Neural cell (in vitro differentiated cells): ENCODE measurements around the gene KIAA0753. TPM values are rescaled to one million over a fixed set of nuclear protein-coding genes. Genes with fewer than 3 reads are reported as not detected.

Source experiments
- H2AFZ ChIP-seq: fragments of 200-600, 300-800 bp; sonication (generic), shearing (Covaris generic); 2 replicates; pipeline ENCODE4 v1.6.0; 2014; ENCODE audit warnings: low read depth, mild to moderate bottlenecking, antibody characterized with exemption, low read length, moderate library complexity
- H3F3A ChIP-seq: fragments of 200-600 bp; shearing (Covaris generic); 2 replicates; pipeline ENCODE4 v1.6.1; 2016; ENCODE audit warnings: mild to moderate bottlenecking, moderate library complexity, mixed read lengths, antibody characterized with exemption, low read length; ENCODE audit not compliant: insufficient read depth, poor library complexity, severe bottlenecking
- H3K27ac ChIP-seq: fragments of 200-600, 300-800 bp; sonication (generic), shearing (Covaris generic); 2 replicates; pipeline ENCODE4 v1.5.1; 2014; ENCODE audit warnings: mild to moderate bottlenecking, low read length, moderate library complexity
- H3K27me3 ChIP-seq: fragments of 300-800, 200-600 bp; sonication (generic), shearing (Covaris generic); 2 replicates; pipeline ENCODE4 v1.6.0; 2014; ENCODE audit warnings: mild to moderate bottlenecking, low read depth, low read length, moderate library complexity; ENCODE audit not compliant: insufficient read depth
- H3K36me3 ChIP-seq: fragments of 300-800, 200-600 bp; sonication (generic), shearing (Covaris generic); 2 replicates; pipeline ENCODE4 v1.5.1; 2014; ENCODE audit warnings: mild to moderate bottlenecking, antibody characterized with exemption, low read length, moderate library complexity; ENCODE audit not compliant: insufficient read depth
- H3K4me2 ChIP-seq: fragments of 300-800, 200-600 bp; sonication (generic), shearing (Covaris generic); 2 replicates; pipeline ENCODE4 v1.6.0; 2014; ENCODE audit warnings: mild to moderate bottlenecking, low read length
- H3K4me3 ChIP-seq: fragments of 300-800, 200-600 bp; sonication (generic), shearing (Covaris generic); 2 replicates; pipeline ENCODE4 v1.5.1; 2014; ENCODE audit warnings: mild to moderate bottlenecking, low read length, moderate library complexity
- H3K79me2 ChIP-seq: fragments of 200-600 bp; shearing (Covaris generic); replicated peaks from 2 replicates; pipeline ENCODE4 v1.6.0; 2014; ENCODE audit warnings: mild to moderate bottlenecking, low read length, moderate library complexity; ENCODE audit not compliant: insufficient read depth
- H3K9ac ChIP-seq: fragments of 300-800, 200-600 bp; sonication (generic), shearing (Covaris generic); 2 replicates; pipeline ENCODE4 v1.6.1; 2016; ENCODE audit warnings: mild to moderate bottlenecking, low read length, mixed read lengths
- H3K9me2 ChIP-seq: fragments of 200-600 bp; shearing (Covaris generic); 2 replicates; pipeline ENCODE4 v1.6.1; 2016; ENCODE audit warnings: mild to moderate bottlenecking, low read length, mixed read lengths; ENCODE audit not compliant: insufficient read depth
- H3K9me3 ChIP-seq: fragments of 200-600, 300-800 bp; sonication (generic), shearing (Covaris generic); 2 replicates; pipeline ENCODE4 v1.6.1; 2016; ENCODE audit warnings: mild to moderate bottlenecking, mixed run types, low read length, moderate library complexity, mixed read lengths
- H4K20me1 ChIP-seq: fragments of 200-600 bp; shearing (Covaris generic); 2 replicates; pipeline ENCODE4 v1.6.1; 2016; ENCODE audit warnings: mild to moderate bottlenecking, mixed run types; ENCODE audit not compliant: insufficient read depth
- EP300 ChIP-seq: fragments of 450-650 bp; conservative IDR thresholded peaks from 2 replicates; pipeline ENCODE4 v1.6.1; 2014; ENCODE audit warnings: antibody characterized with exemption, mild to moderate bottlenecking, moderate library complexity; ENCODE audit not compliant: poor library complexity, severe bottlenecking
- EZH2 ChIP-seq: fragments of 200-600, 300-800 bp; shearing (Covaris generic), sonication (generic); IDR thresholded peaks from 2 replicates; pipeline ENCODE4 v1.6.1; 2014; ENCODE audit warnings: antibody characterized with exemption, low read length, borderline replicate concordance, mild to moderate bottlenecking; ENCODE audit not compliant: insufficient read depth, poor library complexity, severe bottlenecking
- MXI1 ChIP-seq: fragments of 450-650 bp; conservative IDR thresholded peaks from 2 replicates; pipeline ENCODE4 v1.6.1; 2014; ENCODE audit warnings: antibody characterized with exemption, mild to moderate bottlenecking; ENCODE audit not compliant: poor library complexity, severe bottlenecking
- POLR2AphosphoS5 ChIP-seq: IDR thresholded peaks from 2 replicates; pipeline ENCODE4 v1.6.1; 2012
- RAD21 ChIP-seq: fragments of 450-650 bp; conservative IDR thresholded peaks from 2 replicates; pipeline ENCODE4 v1.6.1; 2014; ENCODE audit warnings: antibody characterized with exemption, mild to moderate bottlenecking, moderate library complexity
- SMC3 ChIP-seq: fragments of 450-650 bp; conservative IDR thresholded peaks from 2 replicates; pipeline ENCODE4 v1.6.1; 2014; ENCODE audit warnings: antibody characterized with exemption, mild to moderate bottlenecking, moderate library complexity; ENCODE audit not compliant: poor library complexity
- TAF1 ChIP-seq: IDR thresholded peaks from 2 replicates; pipeline ENCODE4 v1.6.1; 2012; ENCODE audit warnings: low read depth
- polyA plus RNA-seq: library from polyadenylated mRNA; depleted of rRNA; stranded (reverse); fragments of >200 nt; gene quantifications from 2 replicates; pipeline ENCODE4 v1.2.3, GENCODE V29; 2014
- TF ChIP-seq, protein P1 (sequence below): fragments of 450-650 bp; IDR thresholded peaks from 2 replicates; pipeline ENCODE4 v1.5.1; 2014; ENCODE audit warnings: antibody characterized with exemption, mild to moderate bottlenecking, moderate library complexity; ENCODE audit not compliant: poor library complexity, severe bottlenecking
- TF ChIP-seq, protein P2 (sequence below): IDR thresholded peaks from 2 replicates; pipeline ENCODE4 v1.6.1; 2012; ENCODE audit warnings: borderline replicate concordance

The KIAA0753 gene
- polyA plus RNA-seq, 1 donor from 2014 or later, result 32.3 TPM

DNA sequence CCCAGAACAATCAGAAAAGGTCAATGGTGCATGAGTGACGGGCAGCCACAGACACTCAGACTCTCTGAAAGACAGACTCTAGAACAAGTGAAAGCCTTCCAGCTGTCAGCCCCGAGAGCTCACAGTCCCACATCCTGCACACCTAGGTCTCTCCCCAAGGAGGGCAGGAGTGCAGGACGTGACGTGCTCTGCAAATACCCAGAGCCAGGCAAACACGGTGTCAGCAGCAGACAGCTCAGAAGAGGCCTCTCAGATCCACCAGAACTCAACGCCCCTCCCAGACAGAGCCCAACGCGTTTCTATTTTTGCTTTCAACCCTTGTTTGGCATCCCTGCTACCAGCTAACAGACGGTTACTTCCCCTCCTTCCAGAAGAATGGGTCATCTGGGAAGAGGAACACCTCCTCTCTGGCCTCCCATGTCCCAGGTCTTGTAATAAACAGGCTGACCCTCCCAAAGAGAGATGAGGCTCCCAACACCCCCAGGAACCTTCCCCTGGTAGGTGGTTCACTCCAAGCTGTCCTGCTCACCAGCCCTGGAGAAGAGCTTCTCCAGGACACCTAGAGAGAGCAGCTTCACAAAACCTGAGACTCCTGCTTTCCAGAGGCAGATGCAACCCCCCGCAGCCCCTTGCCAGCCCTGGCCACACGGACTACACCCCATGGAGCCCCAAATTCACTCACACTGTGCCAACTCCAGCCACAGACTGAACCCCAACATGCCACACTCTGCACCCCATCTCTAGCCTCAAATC, 91.8 kb downstream of the KIAA0753 start:
- H3K9ac ChIP-seq, result no peak overlapping the region
- H3K27me3 ChIP-seq, result no peaks in the 10 kb centered on the region
- no peaks in the 10 kb centered on the region for H3K36me3 ChIP-seq
- no peak overlapping the region for H3K4me2 ChIP-seq
- no peaks in the 10 kb centered on the region for H3K9me3 ChIP-seq
- TF ChIP-seq, protein P1, sequence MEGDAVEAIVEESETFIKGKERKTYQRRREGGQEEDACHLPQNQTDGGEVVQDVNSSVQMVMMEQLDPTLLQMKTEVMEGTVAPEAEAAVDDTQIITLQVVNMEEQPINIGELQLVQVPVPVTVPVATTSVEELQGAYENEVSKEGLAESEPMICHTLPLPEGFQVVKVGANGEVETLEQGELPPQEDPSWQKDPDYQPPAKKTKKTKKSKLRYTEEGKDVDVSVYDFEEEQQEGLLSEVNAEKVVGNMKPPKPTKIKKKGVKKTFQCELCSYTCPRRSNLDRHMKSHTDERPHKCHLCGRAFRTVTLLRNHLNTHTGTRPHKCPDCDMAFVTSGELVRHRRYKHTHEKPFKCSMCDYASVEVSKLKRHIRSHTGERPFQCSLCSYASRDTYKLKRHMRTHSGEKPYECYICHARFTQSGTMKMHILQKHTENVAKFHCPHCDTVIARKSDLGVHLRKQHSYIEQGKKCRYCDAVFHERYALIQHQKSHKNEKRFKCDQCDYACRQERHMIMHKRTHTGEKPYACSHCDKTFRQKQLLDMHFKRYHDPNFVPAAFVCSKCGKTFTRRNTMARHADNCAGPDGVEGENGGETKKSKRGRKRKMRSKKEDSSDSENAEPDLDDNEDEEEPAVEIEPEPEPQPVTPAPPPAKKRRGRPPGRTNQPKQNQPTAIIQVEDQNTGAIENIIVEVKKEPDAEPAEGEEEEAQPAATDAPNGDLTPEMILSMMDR, result no peak
- no peak overlapping the region for H2AFZ ChIP-seq
- H3K79me2 ChIP-seq, result no peaks in the 10 kb centered on the region
- H3K9me2 ChIP-seq, result no peaks in the 10 kb centered on the region
- H3K27ac ChIP-seq, result no peak overlapping the region
- H3F3A ChIP-seq, result no peaks in the 10 kb centered on the region
- H4K20me1 ChIP-seq, result no peaks in the 10 kb centered on the region
- no peak overlapping the region for H3K4me3 ChIP-seq

DNA sequence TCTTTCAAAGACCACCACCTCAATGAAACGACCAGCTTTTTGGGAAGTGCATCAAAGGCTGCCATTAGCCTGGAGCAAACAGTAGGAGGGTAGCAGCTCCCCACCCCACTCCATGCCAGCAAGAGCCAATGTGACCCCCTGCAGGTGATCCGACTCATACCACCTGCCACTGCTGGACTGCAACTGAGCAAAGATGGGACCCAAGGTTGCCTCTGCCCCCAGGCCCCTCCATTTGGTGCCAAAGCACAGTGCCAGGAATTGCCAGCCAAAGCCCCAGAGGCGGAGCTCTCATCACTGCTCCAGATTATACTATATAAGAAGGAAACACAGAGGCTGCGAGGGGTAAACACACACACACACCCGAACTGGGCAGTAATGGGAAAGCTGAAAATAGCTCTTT, 92.5 kb downstream of the KIAA0753 start:
- no peaks in the 10 kb centered on the region for H3K36me3 ChIP-seq
- no peak overlapping the region for H3K9ac ChIP-seq
- no peak overlapping the region for H3K4me2 ChIP-seq
- no peaks in the 10 kb centered on the region for H3K79me2 ChIP-seq
- no peaks in the 10 kb centered on the region for H3K27me3 ChIP-seq
- H2AFZ ChIP-seq, result no peak overlapping the region
- no peaks in the 10 kb centered on the region for H3K9me2 ChIP-seq
- no peaks in the 10 kb centered on the region for H3F3A ChIP-seq
- no peak overlapping the region for H3K4me3 ChIP-seq
- TF ChIP-seq, protein P2, sequence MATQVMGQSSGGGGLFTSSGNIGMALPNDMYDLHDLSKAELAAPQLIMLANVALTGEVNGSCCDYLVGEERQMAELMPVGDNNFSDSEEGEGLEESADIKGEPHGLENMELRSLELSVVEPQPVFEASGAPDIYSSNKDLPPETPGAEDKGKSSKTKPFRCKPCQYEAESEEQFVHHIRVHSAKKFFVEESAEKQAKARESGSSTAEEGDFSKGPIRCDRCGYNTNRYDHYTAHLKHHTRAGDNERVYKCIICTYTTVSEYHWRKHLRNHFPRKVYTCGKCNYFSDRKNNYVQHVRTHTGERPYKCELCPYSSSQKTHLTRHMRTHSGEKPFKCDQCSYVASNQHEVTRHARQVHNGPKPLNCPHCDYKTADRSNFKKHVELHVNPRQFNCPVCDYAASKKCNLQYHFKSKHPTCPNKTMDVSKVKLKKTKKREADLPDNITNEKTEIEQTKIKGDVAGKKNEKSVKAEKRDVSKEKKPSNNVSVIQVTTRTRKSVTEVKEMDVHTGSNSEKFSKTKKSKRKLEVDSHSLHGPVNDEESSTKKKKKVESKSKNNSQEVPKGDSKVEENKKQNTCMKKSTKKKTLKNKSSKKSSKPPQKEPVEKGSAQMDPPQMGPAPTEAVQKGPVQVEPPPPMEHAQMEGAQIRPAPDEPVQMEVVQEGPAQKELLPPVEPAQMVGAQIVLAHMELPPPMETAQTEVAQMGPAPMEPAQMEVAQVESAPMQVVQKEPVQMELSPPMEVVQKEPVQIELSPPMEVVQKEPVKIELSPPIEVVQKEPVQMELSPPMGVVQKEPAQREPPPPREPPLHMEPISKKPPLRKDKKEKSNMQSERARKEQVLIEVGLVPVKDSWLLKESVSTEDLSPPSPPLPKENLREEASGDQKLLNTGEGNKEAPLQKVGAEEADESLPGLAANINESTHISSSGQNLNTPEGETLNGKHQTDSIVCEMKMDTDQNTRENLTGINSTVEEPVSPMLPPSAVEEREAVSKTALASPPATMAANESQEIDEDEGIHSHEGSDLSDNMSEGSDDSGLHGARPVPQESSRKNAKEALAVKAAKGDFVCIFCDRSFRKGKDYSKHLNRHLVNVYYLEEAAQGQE, result no peak
- TF ChIP-seq RAD21, result no peak
- TF ChIP-seq MXI1, result no peak
- no peak for TF ChIP-seq EP300
- TF ChIP-seq, protein P1, result no peak
- TF ChIP-seq TAF1, result no peak
- no peak for TF ChIP-seq SMC3
- no peak for TF ChIP-seq POLR2AphosphoS5
- no peak for TF ChIP-seq EZH2
- H3K9me3 ChIP-seq, result no peaks in the 10 kb centered on the region
- no peaks in the 10 kb centered on the region for H4K20me1 ChIP-seq
- no peak overlapping the region for H3K27ac ChIP-seq
